Esophagus (tissue), 2 donors: ENCODE data around the gene PPM1H. TPM values are rescaled to one million over a fixed set of nuclear protein-coding genes. Genes with fewer than 3 reads are reported as not detected.

Source experiments
- H3K27ac ChIP-seq, 2 donors: one replicate each; pipeline ENCODE4 v1.5.1; 2013; ENCODE audit warnings: low read depth in 2 of 2, mild to moderate bottlenecking in 2 of 2, inconsistent platforms in 1 of 2, low read length in 1 of 2, moderate library complexity in 1 of 2
- H3K27me3 ChIP-seq, 2 donors: one replicate each; pipeline ENCODE4 v1.6.1; 2013; ENCODE audit warnings: low read length in 2 of 2, control low read depth in 1 of 2, mild to moderate bottlenecking in 1 of 2; ENCODE audit not compliant: insufficient read depth in 2 of 2, control insufficient read depth in 1 of 2
- H3K36me3 ChIP-seq, 2 donors: one replicate each; pipeline ENCODE4 v1.6.1; 2013; ENCODE audit warnings: low read length in 1 of 2; ENCODE audit not compliant: control insufficient read depth in 2 of 2, insufficient read depth in 2 of 2
- H3K4me1 ChIP-seq, 2 donors: one replicate each; pipeline ENCODE4 v1.6.1; 2013; ENCODE audit warnings: low read length in 1 of 2; ENCODE audit not compliant: control insufficient read depth in 2 of 2, insufficient read depth in 2 of 2
- H3K4me3 ChIP-seq, 2 donors: one replicate each; pipeline ENCODE4 v1.5.1; 2013; ENCODE audit warnings: low read length in 2 of 2, mild to moderate bottlenecking in 2 of 2, low read depth in 1 of 2, moderate library complexity in 1 of 2
- H3K9me3 ChIP-seq, 2 donors: one replicate each; pipeline ENCODE4 v1.6.1; 2013; ENCODE audit warnings: mild to moderate bottlenecking in 2 of 2, low read depth in 1 of 2, low read length in 1 of 2, moderate library complexity in 1 of 2; ENCODE audit not compliant: control insufficient read depth in 2 of 2, insufficient read depth in 1 of 2
- WGBS, 2 donors: extraction: QIAGEN DNeasy Blood & Tissue Kit; methylation state at CpG; one replicate each; pipeline ENCODE4 v1.1.7; 2013; 5-methylcytosine and 5-hydroxymethylcytosine counted together
- polyA plus RNA-seq, 2 donors: library from polyadenylated mRNA; stranded (reverse); fragments of 200-250 nt; gene quantifications; one replicate each; pipeline ENCODE4 v1.2.3, GENCODE V29; 2013
- donor health status: healthy with polysubstance abuse.
- donor health status: Bipolar disorder and iron deficiency.

Gene PPM1H
- polyA plus RNA-seq, 2 donors, result 0.04 to 0.09 TPM

- Histone ChIP-seq H3K4me1 (peaks cover 2 to 4% of the 10 kb centered on the region in 2 donors), H3K9me3 (no peaks in the 10 kb centered on the region), H3K27me3 (peaks cover 0 to 2% of the 10 kb centered on the region in 2 donors), H3K4me3 (no peak overlapping the region), H3K27ac (no peak overlapping the region), H3K36me3 (no peaks in the 10 kb centered on the region)
- 49 to 57% methylated on average over 1 of the region's 1 CpG for WGBS, 2 donors
Observed at GRCh38 chr12:62635649-62636048, 299.3 kb downstream of the PPM1H start.

- Histone ChIP-seq H3K27me3 (peaks cover 0 to 2% of the 10 kb centered on the region in 2 donors), H3K27ac (peak overlapping the region in 1 of 2 donors; percentile 25), H3K4me3 (peak overlapping the region; percentile 45 to 56), H3K9me3 (no peaks in the 10 kb centered on the region), H3K4me1 (peaks cover 2 to 4% of the 10 kb centered on the region in 2 donors), H3K36me3 (no peaks in the 10 kb centered on the region)
- WGBS, 2 donors, result 4 to 6% methylated on average over 22 of the region's 22 CpGs
Observed at GRCh38 chr12:62632411-62632918, 302.5 kb downstream of the PPM1H start.

DNA sequence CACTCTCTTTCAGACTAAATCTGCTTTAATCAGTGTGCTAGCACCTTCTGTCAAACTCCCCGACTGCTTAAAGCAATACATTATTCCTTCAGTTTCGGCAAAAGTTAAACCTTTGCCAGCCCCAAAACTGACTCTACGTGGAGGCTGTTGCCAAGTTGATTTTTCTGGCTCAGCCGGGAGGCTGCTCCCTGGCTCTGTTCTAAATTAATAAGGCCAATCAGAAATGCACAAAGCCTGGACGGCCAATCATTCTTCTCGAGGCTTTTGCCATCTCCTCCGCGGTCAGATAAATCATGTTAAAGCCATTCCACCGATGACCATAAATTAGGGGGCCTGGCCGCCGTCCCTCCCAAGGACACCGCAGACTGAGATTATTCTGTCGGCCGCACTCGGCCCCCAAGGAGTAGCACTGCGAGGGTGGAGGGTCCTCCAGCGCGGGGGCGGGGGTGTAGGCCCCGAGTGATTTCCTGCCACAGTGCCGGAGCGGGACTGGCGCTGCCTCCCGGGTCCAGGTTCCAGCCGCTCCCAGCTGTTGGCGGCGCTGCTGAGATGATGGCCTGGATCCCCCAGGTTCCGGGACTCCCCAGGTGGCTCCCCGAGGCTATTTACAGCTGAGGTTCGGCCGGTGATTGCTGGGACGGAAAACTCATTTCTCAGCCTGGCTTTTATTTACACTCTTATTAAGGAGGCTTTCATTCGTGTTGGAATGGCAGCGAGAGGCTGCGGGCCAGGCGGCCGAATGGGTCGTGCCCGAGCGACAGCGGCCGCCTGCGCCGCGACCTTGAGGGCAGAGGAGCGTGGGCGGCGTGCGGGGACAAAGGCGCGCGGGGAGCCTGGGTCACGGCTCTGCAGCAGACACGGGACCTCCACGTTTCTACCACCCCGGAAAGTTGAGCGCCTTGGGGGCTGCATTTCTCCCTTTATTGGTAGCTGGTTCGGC is 303.2 kb downstream of the PPM1H start:
- peak overlapping the region; percentile 45 to 56 for H3K4me3 ChIP-seq
- H3K9me3 ChIP-seq, result no peaks in the 10 kb centered on the region
- H3K36me3 ChIP-seq, result no peaks in the 10 kb centered on the region
- peak overlapping the region; percentile 25 to 34 for H3K27ac ChIP-seq
- 2 to 3% methylated on average over 58 of the region's 58 CpGs for WGBS, 2 donors
- H3K27me3 ChIP-seq, result peaks cover 0 to 2% of the 10 kb centered on the region in 2 donors
- peaks cover 2 to 4% of the 10 kb centered on the region in 2 donors for H3K4me1 ChIP-seq

GRCh38 chr12:62629971-62630739 is 304.8 kb downstream of the PPM1H start:
- 56 to 71% methylated on average over 5 of the region's 5 CpGs for WGBS, 2 donors
- H3K9me3 ChIP-seq, result no peaks in the 10 kb centered on the region
- no peak overlapping the region for H3K27ac ChIP-seq
- no peaks in the 10 kb centered on the region for H3K36me3 ChIP-seq
- H3K27me3 ChIP-seq, result peaks cover 0 to 2% of the 10 kb centered on the region in 2 donors
- peaks cover 2 to 4% of the 10 kb centered on the region in 2 donors for H3K4me1 ChIP-seq
- H3K4me3 ChIP-seq, result no peak overlapping the region

GRCh38 chr12:62629413-62629812 is 305.5 kb downstream of the PPM1H start:
- peaks cover 0 to 2% of the 10 kb centered on the region in 2 donors for H3K27me3 ChIP-seq
- no peak overlapping the region for H3K27ac ChIP-seq
- no peak overlapping the region for H3K4me3 ChIP-seq
- peaks cover 2 to 4% of the 10 kb centered on the region in 2 donors for H3K4me1 ChIP-seq
- no peaks in the 10 kb centered on the region for H3K9me3 ChIP-seq
- H3K36me3 ChIP-seq, result no peaks in the 10 kb centered on the region
- WGBS, 2 donors, result 81 to 83% methylated on average over 4 of the region's 4 CpGs

GRCh38 chr12:62627181-62627580 is 307.8 kb downstream of the PPM1H start:
- no peaks in the 10 kb centered on the region for H3K27me3 ChIP-seq
- H3K4me3 ChIP-seq, result no peak overlapping the region
- H3K9me3 ChIP-seq, result no peaks in the 10 kb centered on the region
- H3K4me1 ChIP-seq, result no peaks in the 10 kb centered on the region
- no peak overlapping the region for H3K27ac ChIP-seq
- H3K36me3 ChIP-seq, result no peaks in the 10 kb centered on the region
- WGBS, 2 donors, result 72 to 78% methylated on average over 2 of the region's 2 CpGs

GRCh38 chr12:62625228-62625627 is 309.7 kb downstream of the PPM1H start:
- Histone ChIP-seq H3K4me3 (no peak overlapping the region), H3K9me3 (no peaks in the 10 kb centered on the region), H3K27ac (no peak overlapping the region), H3K27me3 (no peaks in the 10 kb centered on the region), H3K4me1 (no peaks in the 10 kb centered on the region), H3K36me3 (no peaks in the 10 kb centered on the region)
- WGBS, 2 donors, result 77 to 84% methylated on average over 2 of the region's 2 CpGs

- Histone ChIP-seq H3K9me3 (no peaks in the 10 kb centered on the region), H3K4me3 (no peak overlapping the region), H3K4me1 (no peaks in the 10 kb centered on the region), H3K36me3 (no peaks in the 10 kb centered on the region), H3K27me3 (no peaks in the 10 kb centered on the region), H3K27ac (no peak overlapping the region)
- 61 to 62% methylated on average over 2 of the region's 2 CpGs for WGBS, 2 donors
Observed at GRCh38 chr12:62622177-62622576, 312.8 kb downstream of the PPM1H start.

DNA sequence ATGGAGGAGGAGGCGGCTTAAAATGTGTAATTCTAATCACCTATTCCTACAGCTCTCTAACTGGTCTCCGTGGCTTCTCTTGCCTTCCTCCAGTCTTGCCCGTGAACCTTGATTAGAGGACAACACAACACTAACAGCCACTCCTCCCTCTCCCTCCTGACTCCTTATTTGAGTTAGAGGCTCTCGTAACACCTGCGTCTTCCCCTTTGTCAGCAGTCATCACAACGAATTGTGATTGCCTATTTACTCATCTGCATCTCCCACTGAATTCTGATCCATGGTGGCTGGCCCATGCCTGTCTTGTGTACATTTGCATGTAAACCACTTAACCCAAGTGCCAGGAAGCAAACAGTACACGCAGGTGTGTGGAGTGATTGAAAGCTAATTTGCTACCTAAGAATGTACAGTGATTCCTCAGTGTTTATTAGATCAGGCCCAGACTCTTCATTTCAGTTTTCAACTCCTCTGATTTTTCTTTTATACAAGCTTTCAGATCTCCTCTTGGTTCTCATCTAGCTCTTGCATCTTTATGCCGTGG is 313.8 kb downstream of the PPM1H start:
- H3K27me3 ChIP-seq, result no peaks in the 10 kb centered on the region

More for the DNA sequence above, 313.8 kb downstream of the PPM1H start:
- 70 to 74% methylated on average over 8 of the region's 8 CpGs for WGBS, 2 donors
- H3K9me3 ChIP-seq, result no peaks in the 10 kb centered on the region
- no peak overlapping the region for H3K27ac ChIP-seq
- H3K4me3 ChIP-seq, result no peak overlapping the region
- H3K36me3 ChIP-seq, result no peaks in the 10 kb centered on the region
- no peaks in the 10 kb centered on the region for H3K4me1 ChIP-seq
